Loucy (cell line): Measurements from ENCODE around the gene ATXN2.

Experiments used
- EZH2phosphoT487 ChIP-seq: fragments of 200-600 bp; IDR thresholded peaks from 2 replicates; pipeline ENCODE4 v1.6.1; 2018; ENCODE audit warnings: antibody characterized with exemption, mild to moderate bottlenecking, moderate library complexity, borderline replicate concordance
- TF ChIP-seq, protein P1 (sequence below): fragments of 200-600 bp; sonication (generic); conservative IDR thresholded peaks from 2 replicates; pipeline ENCODE4 v1.5.1; 2014; ENCODE audit warnings: mild to moderate bottlenecking, antibody characterized with exemption, low read length

DNA sequence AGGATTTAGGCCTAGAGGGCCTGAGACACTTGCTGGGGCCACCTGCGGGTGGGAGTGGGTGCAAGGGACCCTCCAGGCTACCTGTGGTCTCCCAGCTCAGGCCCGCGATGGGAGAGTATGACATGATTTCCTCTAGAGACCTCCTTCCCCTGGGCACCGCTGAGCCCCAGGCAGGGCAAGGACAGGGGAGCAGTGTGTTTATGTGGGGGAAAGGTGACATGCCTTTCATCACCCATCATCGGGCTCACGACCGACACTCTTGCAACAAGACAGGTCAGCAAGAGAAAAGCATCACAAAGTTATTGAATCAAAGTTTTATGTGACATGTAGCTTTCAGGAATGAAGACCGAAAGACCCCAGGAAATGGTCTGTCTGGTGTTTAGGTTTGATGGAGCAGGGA is 173.5 kb downstream of the ATXN2 start:
- TF ChIP-seq, protein P1, sequence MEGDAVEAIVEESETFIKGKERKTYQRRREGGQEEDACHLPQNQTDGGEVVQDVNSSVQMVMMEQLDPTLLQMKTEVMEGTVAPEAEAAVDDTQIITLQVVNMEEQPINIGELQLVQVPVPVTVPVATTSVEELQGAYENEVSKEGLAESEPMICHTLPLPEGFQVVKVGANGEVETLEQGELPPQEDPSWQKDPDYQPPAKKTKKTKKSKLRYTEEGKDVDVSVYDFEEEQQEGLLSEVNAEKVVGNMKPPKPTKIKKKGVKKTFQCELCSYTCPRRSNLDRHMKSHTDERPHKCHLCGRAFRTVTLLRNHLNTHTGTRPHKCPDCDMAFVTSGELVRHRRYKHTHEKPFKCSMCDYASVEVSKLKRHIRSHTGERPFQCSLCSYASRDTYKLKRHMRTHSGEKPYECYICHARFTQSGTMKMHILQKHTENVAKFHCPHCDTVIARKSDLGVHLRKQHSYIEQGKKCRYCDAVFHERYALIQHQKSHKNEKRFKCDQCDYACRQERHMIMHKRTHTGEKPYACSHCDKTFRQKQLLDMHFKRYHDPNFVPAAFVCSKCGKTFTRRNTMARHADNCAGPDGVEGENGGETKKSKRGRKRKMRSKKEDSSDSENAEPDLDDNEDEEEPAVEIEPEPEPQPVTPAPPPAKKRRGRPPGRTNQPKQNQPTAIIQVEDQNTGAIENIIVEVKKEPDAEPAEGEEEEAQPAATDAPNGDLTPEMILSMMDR = no peak
- no peak for TF ChIP-seq EZH2phosphoT487
